GM23338 (cell line): ENCODE measurements around the gene SPR. TPM values are rescaled to one million over a fixed set of nuclear protein-coding genes. Genes with fewer than 3 reads are reported as not detected.
"Not testable (repeated sequence)": the region's sequence is repeated elsewhere in the genome, so short reads cannot be mapped to it uniquely, and the experiment has no call there.

Experiments
- ATAC-seq: fragments of 200-7000 bp; cut with Tn5 transposase; 3 replicates; pipeline ENCODE4 v1.9.1; 2020
- DNase-seq: peaks from one replicate; pipeline ENCODE4 v3.0.0-alpha.2; 2015; ENCODE audit warnings: low spot score
- H2AFZ ChIP-seq: fragments of 200-600 bp; sonication (generic); 2 replicates; pipeline ENCODE4 v1.8.0; 2016; ENCODE audit warnings: antibody characterized with exemption, mild to moderate bottlenecking, moderate library complexity
- H3F3A ChIP-seq: fragments of 200-600 bp; sonication (generic); replicated peaks from 2 replicates; pipeline ENCODE4 v1.8.0; 2017; ENCODE audit warnings: antibody characterized with exemption, mixed run types, low read depth
- H3K27ac ChIP-seq: fragments of 200-600 bp; sonication (generic); 2 replicates; pipeline ENCODE4 v1.6.1; 2016; ENCODE audit warnings: low read depth
- H3K27me3 ChIP-seq: fragments of 200-600 bp; sonication (generic); 2 replicates; pipeline ENCODE4 v1.8.0; 2016; ENCODE audit warnings: mild to moderate bottlenecking, mixed run types, moderate library complexity; ENCODE audit not compliant: insufficient read depth
- H3K36me3 ChIP-seq: fragments of 200-600 bp; sonication (generic); 2 replicates; pipeline ENCODE4 v1.8.0; 2016; ENCODE audit warnings: mild to moderate bottlenecking; ENCODE audit not compliant: insufficient read depth
- H3K4me1 ChIP-seq: fragments of 200-600 bp; sonication (generic); 2 replicates; pipeline ENCODE4 v1.8.0; 2016; ENCODE audit warnings: mild to moderate bottlenecking, moderate library complexity; ENCODE audit not compliant: insufficient read depth
- H3K4me2 ChIP-seq: fragments of 200-600 bp; sonication (generic); 2 replicates; pipeline ENCODE4 v1.7.1; 2017; ENCODE audit warnings: mixed run types
- H3K4me3 ChIP-seq: fragments of 200-600 bp; sonication (generic); 2 replicates; pipeline ENCODE4 v1.6.1; 2016; ENCODE audit warnings: mixed run types
- H3K79me2 ChIP-seq: fragments of 200-600 bp; sonication (generic); replicated peaks from 2 replicates; pipeline ENCODE4 v1.8.0; 2017; ENCODE audit warnings: mild to moderate bottlenecking; ENCODE audit not compliant: insufficient read depth
- H3K9me2 ChIP-seq: fragments of 200-600 bp; sonication (generic); 2 replicates; pipeline ENCODE4 v1.8.0; 2017; ENCODE audit not compliant: insufficient read depth
- H4K20me1 ChIP-seq: fragments of 200-600 bp; sonication (generic); replicated peaks from 2 replicates; pipeline ENCODE4 v1.8.0; 2017; ENCODE audit warnings: mild to moderate bottlenecking; ENCODE audit not compliant: insufficient read depth
- H3K27ac Mint-ChIP-seq: 2 replicates; pipeline ENCODE4 v1.8.0; 2020; ENCODE audit warnings: inconsistent platforms, mild to moderate bottlenecking, moderate library complexity, mixed read lengths
- H3K27me3 Mint-ChIP-seq: 3 replicates; pipeline ENCODE4 v1.8.0; 2022; ENCODE audit warnings: low read depth, mild to moderate bottlenecking, moderate library complexity, mixed read lengths, inconsistent platforms; ENCODE audit not compliant: insufficient read depth, poor library complexity
- H3K36me3 Mint-ChIP-seq: 3 replicates; pipeline ENCODE4 v1.8.0; 2021; ENCODE audit warnings: low read depth, mild to moderate bottlenecking, inconsistent platforms, moderate library complexity, mixed read lengths
- H3K4me1 Mint-ChIP-seq: 3 replicates; pipeline ENCODE4 v1.8.0; 2020; ENCODE audit warnings: mild to moderate bottlenecking, inconsistent platforms, mixed read lengths
- H3K4me3 Mint-ChIP-seq: 3 replicates; pipeline ENCODE4 v1.8.0; 2021; ENCODE audit warnings: moderate library complexity, mild to moderate bottlenecking, inconsistent platforms, mixed read lengths
- H3K9me3 Mint-ChIP-seq: 3 replicates; pipeline ENCODE4 v1.8.0; 2020; ENCODE audit warnings: moderate library complexity, mild to moderate bottlenecking, inconsistent platforms, mixed read lengths
- CREB1 ChIP-seq: fragments of 250-450 bp; sonication (Bioruptor Pico); IDR thresholded peaks from 2 replicates; pipeline ENCODE4 v1.5.0; 2020; ENCODE audit warnings: low read depth, mild to moderate bottlenecking, moderate library complexity
- EZH2 ChIP-seq: fragments of 200-600 bp; sonication (generic); IDR thresholded peaks from one replicate; pipeline ENCODE4 v1.8.0; 2017; ENCODE audit warnings: antibody characterized with exemption, mild to moderate bottlenecking, low read depth; ENCODE audit not compliant: unreplicated experiment
- EZH2phosphoT487 ChIP-seq: fragments of 200-600 bp; sonication (generic); IDR thresholded peaks from one replicate; pipeline ENCODE4 v1.8.1; 2018; ENCODE audit warnings: antibody characterized with exemption; ENCODE audit not compliant: unreplicated experiment
- JUNB ChIP-seq: IDR thresholded peaks from one replicate; pipeline ENCODE4 v1.6.1; 2016; ENCODE audit warnings: antibody characterized with exemption; ENCODE audit not compliant: unreplicated experiment
- NANOG ChIP-seq: IDR thresholded peaks from 2 replicates; pipeline ENCODE4 v1.6.1; 2016; ENCODE audit warnings: antibody characterized with exemption, borderline replicate concordance
- STAT1 ChIP-seq: IDR thresholded peaks from one replicate; pipeline ENCODE4 v1.6.1; 2016; ENCODE audit warnings: antibody characterized with exemption; ENCODE audit not compliant: unreplicated experiment
- ZNF114 ChIP-seq: fragments of 250-450 bp; sonication (Bioruptor Pico); IDR thresholded peaks from 2 replicates; pipeline ENCODE4 v1.5.0; 2020; ENCODE audit warnings: mild to moderate bottlenecking, moderate library complexity
- ZNF331 ChIP-seq: fragments of 250-450 bp; sonication (Bioruptor Pico); IDR thresholded peaks from 2 replicates; pipeline ENCODE4 v1.5.0; 2020; ENCODE audit warnings: low read depth, mild to moderate bottlenecking, moderate library complexity
- polyA plus RNA-seq: library from polyadenylated mRNA; unstranded; fragments of >200 nt; fragmentation: Nextera tagmentation; extraction: Ambion mirVana; gene quantifications from 2 replicates; pipeline ENCODE4 v1.2.1, GENCODE V29; 2016
- total RNA-seq: library from RNA; depleted of rRNA; stranded (reverse); fragments of >200 nt; shearing (Covaris generic); gene quantifications from 2 replicates; pipeline ENCODE4 v1.2.3, GENCODE V29; 2014
- TF ChIP-seq, protein P1 (sequence below), 2 experiments: fragments of 200-600 bp in 1 of 2; sonication (generic) in 1 of 2; conservative IDR thresholded peaks; 2 replicates each; pipeline versions ENCODE4 v1.5.1 to v1.6.1; 2016 to 2017; ENCODE audit warnings: antibody characterized with exemption in 2 of 2, low read depth in 2 of 2, mild to moderate bottlenecking in 2 of 2, moderate library complexity in 1 of 2
- TF ChIP-seq, protein P2 (sequence below): IDR thresholded peaks from 2 replicates; pipeline ENCODE4 v1.6.1; 2016; ENCODE audit warnings: antibody characterized with exemption
- TF ChIP-seq, protein P3 (sequence below): fragments of 250-450 bp; sonication (Bioruptor Pico); IDR thresholded peaks from 2 replicates; pipeline ENCODE4 v1.5.0; 2020; ENCODE audit warnings: mild to moderate bottlenecking, moderate library complexity

Gene SPR
- total and polyA plus RNA-seq, 2 experiments from 2014 or later, result 10.7 to 15.2 TPM

DNA sequence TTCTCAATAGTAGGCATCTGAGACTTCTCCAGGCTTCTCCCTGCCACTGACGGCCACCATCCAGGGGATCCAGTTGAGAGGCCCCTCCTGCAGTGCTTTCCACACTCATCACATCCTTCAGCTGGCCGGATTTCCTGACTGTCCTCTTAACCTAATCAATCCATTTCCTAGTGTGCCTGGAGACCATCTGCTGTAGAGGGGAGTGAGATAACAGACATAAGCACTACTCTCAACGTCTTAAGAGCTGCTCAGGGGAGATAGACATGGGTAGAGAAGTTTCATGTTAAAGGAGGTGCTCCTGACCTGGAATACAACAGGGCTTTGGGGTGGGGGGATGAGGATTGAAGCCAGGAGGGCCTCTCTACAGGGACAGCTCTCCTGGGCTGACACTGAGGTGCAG lies 14.2 kb downstream of the SPR start (continued):
- no peak for TF ChIP-seq CREB1 (CRISPR knock-in tag)

DNA sequence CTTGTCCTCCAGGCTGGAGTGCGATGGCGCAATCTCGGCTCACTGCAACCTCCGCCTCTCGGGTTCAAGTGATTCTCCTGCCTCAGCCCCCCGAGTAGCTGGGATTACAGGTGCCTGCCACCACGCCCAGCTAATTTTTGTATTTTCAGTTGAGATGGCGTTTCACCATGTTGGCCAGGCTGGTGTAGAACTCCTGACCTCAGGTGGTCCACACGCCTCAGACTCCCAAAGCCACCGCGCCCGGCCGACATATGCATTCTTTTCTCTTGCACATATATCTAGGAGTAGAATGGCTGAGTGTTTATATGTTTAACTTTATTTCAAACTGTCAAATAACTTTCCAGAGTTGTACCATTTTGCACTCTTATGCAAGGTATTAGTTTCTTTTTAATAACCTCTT lies 20.2 kb downstream of the SPR start:
- H3K79me2 ChIP-seq, H3K36me3 Mint-ChIP-seq, H4K20me1 ChIP-seq, DNase-seq, H3K4me1 ChIP-seq, H3K4me3 ChIP-seq, H3K4me2 ChIP-seq, H3K27ac Mint-ChIP-seq, H2AFZ ChIP-seq, H3K4me1 Mint-ChIP-seq, H3K36me3 ChIP-seq, H3K9me2 ChIP-seq, H3K27ac ChIP-seq, H3K4me3 Mint-ChIP-seq, H3K9me3 Mint-ChIP-seq, ATAC-seq, H3F3A ChIP-seq: not testable (repeated sequence)
- peaks cover 74% of the 10 kb centered on the region for H3K27me3 ChIP-seq
- H3K27me3 Mint-ChIP-seq, result peaks cover 21% of the 10 kb centered on the region

DNA sequence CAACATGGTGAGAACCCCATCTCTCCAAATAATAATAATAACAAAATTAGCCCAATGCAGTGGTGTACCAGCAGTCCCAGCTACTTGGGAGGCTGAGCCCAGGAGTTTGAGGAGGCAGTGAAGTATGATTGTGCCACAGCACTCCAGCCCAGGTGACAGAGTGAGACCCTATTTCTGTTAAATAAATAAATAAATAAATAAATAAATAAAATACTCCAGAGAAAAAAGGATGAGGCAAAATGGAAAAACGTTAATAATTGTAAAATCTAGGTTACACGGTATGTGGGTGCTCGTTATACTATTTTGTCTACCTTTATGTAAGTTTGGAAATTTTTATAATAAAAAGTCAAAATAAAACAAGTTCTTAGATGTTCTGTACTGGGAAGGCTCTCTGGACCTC lies 21.5 kb downstream of the SPR start:
- Histone ChIP-seq H3K36me3 (no peaks in the 10 kb centered on the region), H3K4me1 (peaks cover 8% of the 10 kb centered on the region; the same call in 1 of the 2 replicates), H3F3A (0 out of 2 replicates have a peak, but pooled peaks cover 3% of the 10 kb centered on the region), H3K9me2 (no peaks in the 10 kb centered on the region), H3K79me2 (no peaks in the 10 kb centered on the region), H2AFZ (no peak overlapping the region), H3K4me2 (no peak overlapping the region), H3K27ac (no peak overlapping the region), H3K27me3 (peaks cover 88% of the 10 kb centered on the region), H4K20me1 (no peaks in the 10 kb centered on the region), H3K4me3 (no peak overlapping the region)
- Mint-ChIP-seq H3K4me1 (peaks cover 6% of the 10 kb centered on the region), H3K27ac (no peak overlapping the region), H3K4me3 (no peak overlapping the region), H3K9me3 (no peaks in the 10 kb centered on the region), H3K27me3 (peaks cover 33% of the 10 kb centered on the region), H3K36me3 (no peaks in the 10 kb centered on the region; the same call in 2 of the 3 replicates)
- ATAC-seq (no peak), DNase-seq (no peak)
- TF ChIP-seq EZH2 (no peak), JUNB (no peak), ZNF114 (no peak), STAT1 (no peak), ZNF331 (CRISPR knock-in tag) (no peak), EZH2phosphoT487 (no peak), CREB1 (CRISPR knock-in tag) (no peak), NANOG (no peak)
- TF ChIP-seq, protein P1, sequence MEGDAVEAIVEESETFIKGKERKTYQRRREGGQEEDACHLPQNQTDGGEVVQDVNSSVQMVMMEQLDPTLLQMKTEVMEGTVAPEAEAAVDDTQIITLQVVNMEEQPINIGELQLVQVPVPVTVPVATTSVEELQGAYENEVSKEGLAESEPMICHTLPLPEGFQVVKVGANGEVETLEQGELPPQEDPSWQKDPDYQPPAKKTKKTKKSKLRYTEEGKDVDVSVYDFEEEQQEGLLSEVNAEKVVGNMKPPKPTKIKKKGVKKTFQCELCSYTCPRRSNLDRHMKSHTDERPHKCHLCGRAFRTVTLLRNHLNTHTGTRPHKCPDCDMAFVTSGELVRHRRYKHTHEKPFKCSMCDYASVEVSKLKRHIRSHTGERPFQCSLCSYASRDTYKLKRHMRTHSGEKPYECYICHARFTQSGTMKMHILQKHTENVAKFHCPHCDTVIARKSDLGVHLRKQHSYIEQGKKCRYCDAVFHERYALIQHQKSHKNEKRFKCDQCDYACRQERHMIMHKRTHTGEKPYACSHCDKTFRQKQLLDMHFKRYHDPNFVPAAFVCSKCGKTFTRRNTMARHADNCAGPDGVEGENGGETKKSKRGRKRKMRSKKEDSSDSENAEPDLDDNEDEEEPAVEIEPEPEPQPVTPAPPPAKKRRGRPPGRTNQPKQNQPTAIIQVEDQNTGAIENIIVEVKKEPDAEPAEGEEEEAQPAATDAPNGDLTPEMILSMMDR (conservative IDR thresholded peaks at IDR 0.05; ENCODE audit: low read depth in 2 of 2), result no peak
- TF ChIP-seq, protein P2, sequence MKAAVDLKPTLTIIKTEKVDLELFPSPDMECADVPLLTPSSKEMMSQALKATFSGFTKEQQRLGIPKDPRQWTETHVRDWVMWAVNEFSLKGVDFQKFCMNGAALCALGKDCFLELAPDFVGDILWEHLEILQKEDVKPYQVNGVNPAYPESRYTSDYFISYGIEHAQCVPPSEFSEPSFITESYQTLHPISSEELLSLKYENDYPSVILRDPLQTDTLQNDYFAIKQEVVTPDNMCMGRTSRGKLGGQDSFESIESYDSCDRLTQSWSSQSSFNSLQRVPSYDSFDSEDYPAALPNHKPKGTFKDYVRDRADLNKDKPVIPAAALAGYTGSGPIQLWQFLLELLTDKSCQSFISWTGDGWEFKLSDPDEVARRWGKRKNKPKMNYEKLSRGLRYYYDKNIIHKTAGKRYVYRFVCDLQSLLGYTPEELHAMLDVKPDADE, result no peak
- TF ChIP-seq, protein P3, sequence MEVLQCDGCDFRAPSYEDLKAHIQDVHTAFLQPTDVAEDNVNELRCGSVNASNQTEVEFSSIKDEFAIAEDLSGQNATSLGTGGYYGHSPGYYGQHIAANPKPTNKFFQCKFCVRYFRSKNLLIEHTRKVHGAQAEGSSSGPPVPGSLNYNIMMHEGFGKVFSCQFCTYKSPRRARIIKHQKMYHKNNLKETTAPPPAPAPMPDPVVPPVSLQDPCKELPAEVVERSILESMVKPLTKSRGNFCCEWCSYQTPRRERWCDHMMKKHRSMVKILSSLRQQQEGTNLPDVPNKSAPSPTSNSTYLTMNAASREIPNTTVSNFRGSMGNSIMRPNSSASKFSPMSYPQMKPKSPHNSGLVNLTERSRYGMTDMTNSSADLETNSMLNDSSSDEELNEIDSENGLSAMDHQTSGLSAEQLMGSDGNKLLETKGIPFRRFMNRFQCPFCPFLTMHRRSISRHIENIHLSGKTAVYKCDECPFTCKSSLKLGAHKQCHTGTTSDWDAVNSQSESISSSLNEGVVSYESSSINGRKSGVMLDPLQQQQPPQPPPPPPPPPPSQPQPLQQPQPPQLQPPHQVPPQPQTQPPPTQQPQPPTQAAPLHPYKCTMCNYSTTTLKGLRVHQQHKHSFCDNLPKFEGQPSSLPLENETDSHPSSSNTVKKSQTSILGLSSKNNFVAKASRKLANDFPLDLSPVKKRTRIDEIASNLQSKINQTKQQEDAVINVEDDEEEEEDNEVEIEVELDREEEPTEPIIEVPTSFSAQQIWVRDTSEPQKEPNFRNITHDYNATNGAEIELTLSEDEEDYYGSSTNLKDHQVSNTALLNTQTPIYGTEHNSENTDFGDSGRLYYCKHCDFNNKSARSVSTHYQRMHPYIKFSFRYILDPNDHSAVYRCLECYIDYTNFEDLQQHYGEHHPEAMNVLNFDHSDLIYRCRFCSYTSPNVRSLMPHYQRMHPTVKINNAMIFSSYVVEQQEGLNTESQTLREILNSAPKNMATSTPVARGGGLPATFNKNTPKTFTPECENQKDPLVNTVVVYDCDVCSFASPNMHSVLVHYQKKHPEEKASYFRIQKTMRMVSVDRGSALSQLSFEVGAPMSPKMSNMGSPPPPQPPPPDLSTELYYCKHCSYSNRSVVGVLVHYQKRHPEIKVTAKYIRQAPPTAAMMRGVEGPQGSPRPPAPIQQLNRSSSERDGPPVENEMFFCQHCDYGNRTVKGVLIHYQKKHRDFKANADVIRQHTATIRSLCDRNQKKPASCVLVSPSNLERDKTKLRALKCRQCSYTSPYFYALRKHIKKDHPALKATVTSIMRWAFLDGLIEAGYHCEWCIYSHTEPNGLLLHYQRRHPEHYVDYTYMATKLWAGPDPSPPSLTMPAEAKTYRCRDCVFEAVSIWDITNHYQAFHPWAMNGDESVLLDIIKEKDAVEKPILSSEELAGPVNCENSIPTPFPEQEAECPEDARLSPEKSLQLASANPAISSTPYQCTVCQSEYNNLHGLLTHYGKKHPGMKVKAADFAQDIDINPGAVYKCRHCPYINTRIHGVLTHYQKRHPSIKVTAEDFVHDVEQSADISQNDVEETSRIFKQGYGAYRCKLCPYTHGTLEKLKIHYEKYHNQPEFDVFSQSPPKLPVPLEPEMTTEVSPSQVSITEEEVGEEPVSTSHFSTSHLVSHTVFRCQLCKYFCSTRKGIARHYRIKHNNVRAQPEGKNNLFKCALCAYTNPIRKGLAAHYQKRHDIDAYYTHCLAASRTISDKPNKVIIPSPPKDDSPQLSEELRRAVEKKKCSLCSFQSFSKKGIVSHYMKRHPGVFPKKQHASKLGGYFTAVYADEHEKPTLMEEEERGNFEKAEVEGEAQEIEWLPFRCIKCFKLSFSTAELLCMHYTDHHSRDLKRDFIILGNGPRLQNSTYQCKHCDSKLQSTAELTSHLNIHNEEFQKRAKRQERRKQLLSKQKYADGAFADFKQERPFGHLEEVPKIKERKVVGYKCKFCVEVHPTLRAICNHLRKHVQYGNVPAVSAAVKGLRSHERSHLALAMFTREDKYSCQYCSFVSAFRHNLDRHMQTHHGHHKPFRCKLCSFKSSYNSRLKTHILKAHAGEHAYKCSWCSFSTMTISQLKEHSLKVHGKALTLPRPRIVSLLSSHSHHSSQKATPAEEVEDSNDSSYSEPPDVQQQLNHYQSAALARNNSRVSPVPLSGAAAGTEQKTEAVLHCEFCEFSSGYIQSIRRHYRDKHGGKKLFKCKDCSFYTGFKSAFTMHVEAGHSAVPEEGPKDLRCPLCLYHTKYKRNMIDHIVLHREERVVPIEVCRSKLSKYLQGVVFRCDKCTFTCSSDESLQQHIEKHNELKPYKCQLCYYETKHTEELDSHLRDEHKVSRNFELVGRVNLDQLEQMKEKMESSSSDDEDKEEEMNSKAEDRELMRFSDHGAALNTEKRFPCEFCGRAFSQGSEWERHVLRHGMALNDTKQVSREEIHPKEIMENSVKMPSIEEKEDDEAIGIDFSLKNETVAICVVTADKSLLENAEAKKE (CRISPR knock-in tag), result no peak
